ENCODE data around the gene CFAP90.
A peak's percentile ranks its signal among the peaks of the same experiment; 100 is the strongest.

Gene CFAP90

DNA sequence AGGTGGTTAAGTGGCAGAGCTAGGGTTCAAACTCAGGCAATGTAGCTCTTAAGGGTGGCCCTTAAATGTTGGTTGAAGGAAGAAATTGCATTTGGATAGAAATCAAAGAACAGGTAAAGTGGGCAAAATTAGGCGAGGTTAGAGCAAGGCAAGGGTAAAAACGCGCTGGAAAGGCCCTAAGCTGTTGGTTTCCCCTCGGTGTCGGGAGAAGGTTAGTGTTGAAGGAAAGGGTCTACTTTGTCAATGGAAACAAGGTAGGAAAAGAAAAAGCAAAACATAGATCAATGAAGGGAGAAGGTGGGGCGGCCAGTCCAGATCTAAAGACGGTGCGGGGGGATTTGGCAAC, 17.5 kb upstream of the CFAP90 start:
- DNase-seq (ENCODE audit: low spot score), result no peak

DNA sequence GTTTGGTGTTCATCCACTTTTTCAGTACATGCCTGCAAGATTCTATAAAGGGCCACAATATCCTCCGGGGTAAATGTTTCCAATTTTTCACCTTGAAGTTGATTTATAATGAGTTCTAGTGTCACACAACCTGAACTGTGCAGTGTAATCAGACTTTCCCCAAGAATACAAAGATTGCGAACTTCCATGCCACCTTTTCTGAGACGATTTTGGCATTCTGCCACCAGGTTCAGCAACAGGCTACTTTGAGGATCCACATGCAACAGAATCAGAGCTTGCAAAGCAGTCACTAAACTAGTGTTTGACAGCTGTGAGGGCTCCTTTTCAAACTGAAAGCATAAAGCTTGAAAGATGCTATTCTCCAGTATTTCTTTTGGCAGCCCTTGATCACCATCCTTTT, 16.3 kb upstream of the CFAP90 start:
- no peak for DNase-seq (ENCODE audit: low spot score)

DNA sequence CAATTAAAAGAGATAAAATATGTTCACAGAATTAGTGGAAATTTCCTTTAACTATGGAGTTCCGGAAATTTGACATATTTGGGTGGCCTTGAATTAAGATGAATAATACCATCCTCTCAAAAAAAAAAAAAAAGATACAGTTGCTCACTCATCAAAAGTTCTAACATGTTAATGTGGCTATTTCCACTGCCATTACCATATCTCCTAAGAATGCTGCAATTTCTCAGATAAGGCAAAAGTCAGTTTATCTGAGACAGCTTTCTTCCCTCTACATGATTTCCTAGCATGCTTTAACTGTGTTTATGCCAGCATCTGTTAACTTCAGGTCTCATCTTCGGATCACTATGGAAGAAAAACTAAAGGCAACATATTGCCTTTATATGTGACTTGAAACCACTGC, 15.3 kb upstream of the CFAP90 start:
- DNase-seq (ENCODE audit: low spot score), result no peak

DNA sequence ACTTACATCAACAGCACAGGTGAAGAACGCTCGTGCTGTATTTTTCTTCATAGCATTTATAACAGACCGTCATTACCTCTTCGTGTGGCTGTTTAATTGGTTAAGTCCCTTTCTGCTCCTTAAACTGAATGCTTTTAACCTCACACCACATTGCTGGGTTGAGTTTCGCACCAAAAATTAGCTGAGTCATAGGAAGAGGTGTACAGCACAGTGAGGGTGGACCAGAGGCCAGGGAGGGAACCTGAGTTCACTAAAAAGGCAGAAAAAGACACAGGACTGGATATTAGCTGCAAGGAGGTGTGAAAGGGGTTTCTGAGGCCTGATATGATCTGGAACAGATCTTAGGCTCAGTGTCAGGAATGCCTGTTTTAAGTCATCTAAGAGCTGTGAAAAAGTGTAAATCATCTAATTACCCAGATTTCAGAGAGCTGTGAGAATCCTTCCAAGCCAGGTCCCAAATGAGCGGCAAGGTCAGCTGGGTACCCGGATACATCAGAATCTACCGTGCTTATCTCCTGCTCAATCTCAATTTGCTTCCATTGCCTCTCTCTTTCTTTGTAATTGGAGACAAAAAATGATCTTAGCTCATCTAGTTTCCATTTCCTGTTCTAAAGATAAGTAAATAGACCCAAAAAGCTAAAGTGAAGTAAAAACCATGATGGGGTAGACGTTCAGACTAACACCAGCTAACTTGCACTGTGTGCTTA, 7.1 kb upstream of the CFAP90 start:
- no peak for DNase-seq (ENCODE audit: low spot score)

DNA sequence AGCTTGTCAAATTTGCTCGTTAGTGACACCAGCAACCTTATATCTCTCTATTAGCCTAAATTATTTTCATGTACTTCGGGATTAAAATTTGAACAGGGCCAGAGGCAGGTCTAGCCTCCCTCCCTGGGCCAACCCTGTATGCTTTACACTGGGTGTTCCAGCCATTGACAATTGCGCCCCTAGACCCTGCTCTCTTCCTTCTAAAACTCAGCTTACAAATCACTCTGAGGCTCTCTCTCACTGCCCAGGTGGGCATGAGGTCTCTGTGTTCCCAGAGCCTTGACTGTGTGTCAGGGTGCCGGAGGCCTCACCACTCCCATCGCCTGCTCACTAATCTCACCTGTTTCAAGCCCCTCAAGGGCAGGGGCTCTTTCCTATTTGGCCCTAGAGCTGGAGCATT, 6.4 kb upstream of the CFAP90 start:
- no peak for DNase-seq (ENCODE audit: low spot score)

DNA sequence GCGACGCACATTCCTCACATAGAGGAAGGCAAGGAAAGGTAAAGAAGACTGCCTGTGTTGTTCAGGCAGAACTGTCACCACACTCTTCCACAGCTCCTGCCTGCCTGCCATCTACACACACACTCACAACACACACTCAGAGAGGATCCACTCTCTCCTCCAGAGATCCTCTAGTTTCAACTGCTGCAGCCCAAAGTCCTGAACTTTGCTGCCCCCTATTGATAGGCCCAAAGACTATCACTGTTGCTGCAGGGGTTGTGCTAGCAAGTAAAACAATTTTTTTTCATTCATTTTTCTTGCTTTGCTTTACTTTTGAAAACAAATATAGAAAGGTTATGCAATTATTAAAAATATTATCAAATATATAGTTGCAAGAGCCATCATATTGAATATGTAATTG, 5.9 kb upstream of the CFAP90 start:
- DNase-seq (ENCODE audit: low spot score), result peak; percentile 64

DNA sequence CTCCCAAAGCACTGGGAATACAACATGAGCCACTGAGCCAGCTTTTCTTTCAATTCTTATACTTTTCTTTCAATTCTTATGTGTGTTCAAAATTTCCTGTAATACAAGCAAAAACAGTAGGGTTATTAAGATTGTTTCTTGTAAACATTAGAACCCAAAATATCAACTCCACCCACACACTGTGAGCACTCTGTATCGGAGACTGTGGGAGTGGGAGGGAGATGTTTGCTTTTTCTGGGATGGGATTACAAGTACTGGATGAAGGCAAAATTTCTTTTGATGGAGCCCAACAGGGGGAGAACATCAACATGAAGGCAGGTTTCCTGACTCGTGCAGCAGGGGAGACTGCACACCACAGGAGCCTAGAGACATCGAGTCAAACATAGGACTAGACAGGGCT, 4.7 kb upstream of the CFAP90 start:
- DNase-seq (ENCODE audit: low spot score), result no peak

DNA sequence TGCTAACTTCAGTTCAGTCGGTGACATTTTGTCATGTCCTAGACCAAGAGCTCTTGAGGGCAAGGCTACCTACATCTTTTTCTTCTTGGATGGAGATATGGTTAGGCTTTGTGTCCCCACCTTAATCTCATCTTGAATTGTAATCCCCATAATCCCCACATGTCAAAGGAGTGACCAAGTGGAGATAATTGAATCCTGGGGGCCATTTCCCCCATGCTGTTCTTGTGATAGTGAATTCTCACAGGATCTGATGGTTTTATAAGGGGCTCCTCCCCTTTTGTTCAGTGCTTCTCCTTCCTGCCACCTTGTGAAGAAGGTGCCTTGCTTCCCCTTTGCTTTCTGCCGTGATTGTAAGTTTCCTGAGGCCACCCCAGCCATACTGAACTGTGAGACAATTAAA, 2.1 kb upstream of the CFAP90 start:
- DNase-seq (ENCODE audit: low spot score), result no peak

DNA sequence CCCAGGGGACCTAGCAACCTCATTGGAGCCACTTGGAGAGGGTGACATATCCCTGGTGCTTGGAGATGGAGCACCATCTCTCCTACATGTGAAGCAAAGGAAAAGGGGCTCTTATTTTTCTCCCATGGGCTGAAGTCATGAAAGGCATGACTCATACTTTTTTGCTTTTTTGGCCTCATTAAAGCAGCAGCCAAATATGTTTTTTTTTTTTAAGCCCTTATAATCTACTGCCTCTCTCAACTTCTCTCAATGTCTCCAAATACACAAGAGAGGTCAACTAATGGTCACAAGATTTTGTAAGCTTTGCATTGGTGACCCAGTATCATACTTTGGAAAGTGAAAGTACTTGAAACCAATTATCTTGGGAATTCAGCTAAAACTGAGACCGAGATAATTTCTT, 1.6 kb upstream of the CFAP90 start:
- no peak for DNase-seq (ENCODE audit: low spot score)

DNA sequence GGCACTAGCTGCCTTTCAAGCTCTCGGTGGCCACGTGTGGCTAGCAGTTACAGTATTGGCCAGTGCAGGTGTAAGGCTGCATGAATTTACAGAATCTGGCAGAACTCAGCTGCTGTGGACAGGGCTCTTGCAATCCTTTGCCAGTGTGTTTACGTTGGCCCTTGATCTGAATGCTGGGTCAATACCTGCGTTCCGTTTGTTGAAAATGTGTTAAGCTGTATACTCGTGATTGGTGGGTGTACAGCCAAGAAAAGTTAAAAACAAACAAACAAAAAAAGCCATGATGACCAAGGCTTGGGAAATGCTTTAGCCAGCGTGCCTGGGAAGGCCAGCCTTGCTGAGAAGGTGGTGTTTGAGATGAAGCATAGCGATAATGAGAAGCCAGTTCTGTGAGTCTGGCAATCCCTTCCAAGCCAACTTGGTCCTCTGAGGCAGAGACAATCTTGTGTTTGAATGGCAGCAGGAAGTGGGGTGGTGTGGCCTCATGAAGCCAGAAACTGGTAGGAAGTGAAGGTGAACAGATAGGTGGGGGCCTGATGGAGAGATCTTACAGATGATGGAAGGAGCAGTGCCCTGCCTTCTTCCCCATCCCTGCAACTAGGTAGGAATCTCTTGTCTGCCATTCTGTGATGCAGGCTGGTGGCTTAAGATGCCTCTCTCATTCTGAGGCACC, 820 bp upstream of the CFAP90 start:
- DNase-seq (ENCODE audit: low spot score), result no peak

DNA sequence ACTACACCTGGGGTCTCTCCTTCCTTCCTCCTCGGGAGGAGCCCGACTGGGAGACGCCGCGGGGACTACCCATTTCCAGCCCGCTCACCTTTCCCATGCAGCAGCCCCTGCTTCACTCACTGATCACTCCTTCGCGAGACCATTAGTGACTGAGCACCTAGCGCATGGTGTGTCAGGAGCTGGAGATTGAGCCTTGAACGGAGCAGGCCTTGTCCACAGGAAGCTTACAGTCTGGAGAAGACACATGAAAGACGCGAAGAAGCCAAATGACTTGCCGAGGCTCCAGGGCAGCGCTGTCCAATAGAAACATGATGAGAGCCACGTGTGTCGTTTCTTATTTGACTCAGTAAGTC, 283 bp upstream of the CFAP90 start:
- DNase-seq (ENCODE audit: low spot score), result no peak

DNA sequence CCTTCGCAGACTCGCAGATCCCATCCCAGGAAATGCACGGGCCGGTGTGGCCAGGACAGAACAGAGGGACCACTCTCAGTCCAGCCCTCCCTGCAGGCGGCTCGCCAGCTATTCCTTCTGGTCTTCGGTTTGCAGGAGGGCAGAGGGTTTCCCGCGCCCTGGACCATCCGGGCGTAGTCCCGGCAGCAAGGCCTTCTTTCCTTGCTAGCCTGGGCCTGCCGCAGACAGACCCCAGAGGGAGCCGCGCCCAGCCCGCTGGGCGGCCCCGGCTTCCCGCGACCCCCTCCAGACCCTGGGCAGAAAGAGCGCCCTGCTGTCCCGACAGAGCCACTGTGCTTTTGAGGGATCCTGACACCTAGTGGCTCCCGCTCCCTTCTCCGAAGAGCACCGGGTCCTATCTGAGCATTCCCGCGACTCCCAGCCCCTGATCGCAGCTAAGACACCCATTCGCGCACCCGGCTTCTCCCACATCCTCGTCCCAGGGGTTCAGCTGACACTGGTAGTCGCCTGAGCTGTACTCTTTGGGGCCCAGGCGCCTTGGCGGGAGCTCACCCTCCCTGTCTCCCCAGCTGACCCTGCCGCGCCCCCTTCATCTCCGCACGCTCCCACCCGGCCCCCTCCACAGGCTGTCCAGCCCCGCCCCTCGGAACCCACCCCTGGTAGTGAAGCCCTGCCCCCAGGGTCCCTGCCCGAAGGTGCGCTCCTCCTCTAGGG, 1.1 kb downstream of the CFAP90 start:
- no peak for DNase-seq (ENCODE audit: low spot score)

DNA sequence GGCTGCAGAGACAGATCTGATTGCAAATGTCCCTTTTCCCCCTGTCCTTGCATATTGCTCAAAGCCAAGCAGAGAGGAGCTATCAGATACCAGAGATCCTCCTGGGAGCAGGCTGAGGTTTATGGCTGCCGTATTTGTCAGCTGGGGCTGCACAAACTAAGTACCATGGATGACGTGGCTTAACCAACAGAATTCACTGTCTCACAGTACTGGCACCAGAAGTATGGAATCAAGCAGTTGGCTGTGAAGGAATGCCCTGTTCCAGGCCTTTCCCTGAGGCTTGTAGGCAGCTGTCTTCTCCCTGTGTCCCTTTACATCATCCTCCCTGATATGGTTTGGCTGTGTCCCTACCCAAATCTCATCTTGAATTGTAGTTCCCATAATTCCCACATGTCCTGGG, 2.6 kb downstream of the CFAP90 start:
- no peak for DNase-seq (ENCODE audit: low spot score)

DNA sequence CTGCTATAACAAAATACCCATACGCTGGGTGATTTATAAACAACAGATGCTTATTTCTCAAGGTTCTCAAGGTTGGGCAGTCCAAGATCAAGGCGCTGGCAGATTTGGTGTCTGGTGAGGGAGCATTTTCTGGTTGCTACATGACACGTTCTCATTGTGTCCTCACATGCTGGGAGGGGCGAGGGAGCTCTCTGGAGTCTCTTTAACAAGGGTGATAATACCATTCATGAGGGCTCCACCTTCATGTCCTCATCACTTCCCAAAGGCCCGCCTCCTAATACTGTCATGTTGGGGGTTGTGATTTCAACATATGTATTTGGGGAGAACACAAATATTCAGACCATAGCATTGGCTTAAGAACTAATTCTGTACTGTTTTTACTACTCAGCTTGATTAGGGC, 4.6 kb downstream of the CFAP90 start:
- no peak for DNase-seq (ENCODE audit: low spot score)

DNA sequence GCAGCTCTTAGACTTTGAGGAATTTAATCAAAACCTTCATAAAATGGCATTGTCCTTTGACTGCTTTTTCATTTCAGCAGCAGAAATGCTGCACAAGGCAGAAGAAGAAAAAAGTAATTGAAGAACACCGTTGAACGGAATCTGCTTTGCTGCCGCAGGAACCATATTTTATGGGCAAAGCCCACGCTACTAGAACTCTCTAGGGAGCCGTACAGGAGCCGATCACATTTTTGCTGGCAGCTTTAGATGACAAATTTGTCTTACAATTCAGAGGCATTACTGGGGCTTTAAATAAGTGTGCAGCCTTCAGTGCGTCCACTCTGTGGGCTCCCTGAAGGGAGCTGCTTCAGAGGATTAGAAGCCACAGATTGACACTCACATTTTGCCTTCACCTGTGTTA, 5.4 kb downstream of the CFAP90 start:
- DNase-seq (ENCODE audit: low spot score), result no peak

DNA sequence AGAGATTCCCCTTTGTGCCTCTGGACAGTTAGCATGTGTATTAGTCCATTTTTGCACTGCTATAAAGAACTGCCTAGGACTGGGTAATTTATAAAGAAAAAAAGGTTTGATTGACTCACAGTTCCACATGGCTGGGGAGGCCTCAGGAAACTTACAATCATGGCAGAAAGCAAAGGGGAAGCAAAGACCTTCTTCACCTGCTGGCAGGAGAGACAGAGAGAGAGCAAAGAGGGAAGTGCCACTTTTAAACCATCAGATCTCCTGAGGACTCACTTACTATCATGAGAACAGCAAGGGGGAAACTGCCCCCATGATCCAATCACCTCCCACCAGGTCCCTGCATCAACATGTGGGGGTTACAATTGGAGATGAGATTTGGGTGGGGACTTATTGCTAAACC, 6.0 kb downstream of the CFAP90 start:
- DNase-seq (ENCODE audit: low spot score), result no peak

DNA sequence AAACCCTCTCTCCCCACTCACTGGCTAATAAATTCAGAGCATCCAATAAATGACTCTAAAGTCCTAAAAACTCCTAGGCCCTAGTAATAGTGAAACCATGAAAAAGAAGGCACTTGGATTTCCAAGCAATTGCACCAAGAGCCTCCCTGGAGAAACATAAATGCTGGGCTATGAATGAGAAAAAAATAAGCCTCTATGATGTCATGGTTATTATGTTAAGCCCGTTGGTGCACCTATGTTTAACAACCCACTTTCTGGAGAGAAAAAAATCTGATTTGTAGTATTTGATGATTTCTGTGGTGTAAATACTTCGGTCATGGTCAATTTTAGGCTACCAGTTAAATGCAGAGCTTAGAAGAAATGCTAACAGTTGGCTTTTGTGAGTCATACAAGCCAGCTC, 8.4 kb downstream of the CFAP90 start:
- no peak for DNase-seq (ENCODE audit: low spot score)

DNA sequence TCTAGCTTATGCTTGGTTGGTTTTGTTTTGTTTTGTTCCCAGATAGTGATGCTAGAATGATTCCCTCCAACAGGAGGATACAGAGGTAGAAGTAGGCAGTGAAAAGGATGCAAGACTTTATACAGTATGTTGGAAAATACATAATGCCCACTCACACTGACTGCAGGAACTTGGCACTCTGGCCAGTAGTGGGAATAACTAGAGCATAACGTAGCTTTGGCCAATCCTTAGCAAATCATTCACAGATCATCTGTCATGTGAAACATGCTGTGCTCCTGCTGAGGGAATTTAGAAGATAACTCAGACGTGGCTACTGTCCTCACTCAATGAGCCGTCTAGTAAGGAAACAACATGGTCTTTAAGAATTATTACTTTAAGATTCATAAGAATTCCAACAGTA, 13.5 kb downstream of the CFAP90 start:
- no peak for DNase-seq (ENCODE audit: low spot score)

DNA sequence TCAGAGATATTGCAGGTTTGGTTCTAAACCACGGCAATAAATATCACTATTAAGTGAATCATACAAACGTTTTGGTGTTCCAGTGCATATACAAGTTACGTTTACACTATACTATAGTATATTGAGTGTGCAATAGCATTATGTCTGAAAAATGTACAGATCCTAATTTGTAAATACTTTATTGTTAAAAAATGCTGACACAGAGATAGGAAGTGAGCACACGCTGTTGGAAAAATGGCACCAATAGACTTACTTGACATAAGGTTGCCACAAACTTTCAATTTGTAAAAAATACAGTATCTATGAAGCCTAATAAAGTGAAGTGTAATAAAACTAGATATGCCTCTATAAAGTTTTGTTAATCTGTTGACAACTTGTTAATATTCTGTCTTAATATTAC, 16.0 kb downstream of the CFAP90 start:
- DNase-seq (ENCODE audit: low spot score), result no peak

DNA sequence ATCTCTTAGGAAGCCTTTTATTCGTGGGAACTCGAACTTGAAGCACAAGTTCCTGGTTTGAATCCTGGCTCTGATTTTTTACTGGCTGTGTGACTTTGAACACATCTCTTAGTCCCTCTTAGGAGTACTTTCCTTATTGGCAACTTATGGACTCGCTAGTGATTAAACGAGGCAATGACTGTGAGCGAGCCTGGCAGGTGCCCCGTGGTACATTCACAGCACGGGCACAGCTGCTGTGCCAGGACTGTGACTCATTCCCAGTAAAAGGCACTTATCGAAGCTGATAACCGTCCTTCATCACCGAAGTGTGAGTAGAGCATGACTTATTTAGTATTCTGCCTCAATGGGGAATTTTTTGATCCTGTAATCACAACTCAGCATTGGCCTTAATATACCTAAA, 22.7 kb downstream of the CFAP90 start:
- no peak for DNase-seq (ENCODE audit: low spot score)

DNA sequence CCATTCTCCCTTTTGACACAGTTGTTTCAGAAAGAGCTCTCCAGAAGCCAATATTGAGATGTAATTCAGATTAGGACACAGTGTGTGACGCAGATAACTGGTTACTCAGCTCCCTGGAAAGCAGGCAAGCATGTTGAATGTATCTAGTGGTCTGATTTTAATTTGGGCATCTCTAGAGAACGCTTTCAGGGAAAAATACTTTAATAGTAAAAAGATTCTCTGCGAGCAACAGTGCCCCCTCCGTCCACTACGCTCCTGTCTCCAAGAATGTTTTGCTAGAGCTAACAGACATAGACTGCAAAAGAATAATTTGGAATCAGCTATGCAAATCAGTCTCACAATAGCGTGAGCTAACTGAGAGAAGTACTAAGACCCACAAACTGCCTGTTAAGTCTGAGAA, 23.3 kb downstream of the CFAP90 start:
- DNase-seq (ENCODE audit: low spot score), result no peak

DNA sequence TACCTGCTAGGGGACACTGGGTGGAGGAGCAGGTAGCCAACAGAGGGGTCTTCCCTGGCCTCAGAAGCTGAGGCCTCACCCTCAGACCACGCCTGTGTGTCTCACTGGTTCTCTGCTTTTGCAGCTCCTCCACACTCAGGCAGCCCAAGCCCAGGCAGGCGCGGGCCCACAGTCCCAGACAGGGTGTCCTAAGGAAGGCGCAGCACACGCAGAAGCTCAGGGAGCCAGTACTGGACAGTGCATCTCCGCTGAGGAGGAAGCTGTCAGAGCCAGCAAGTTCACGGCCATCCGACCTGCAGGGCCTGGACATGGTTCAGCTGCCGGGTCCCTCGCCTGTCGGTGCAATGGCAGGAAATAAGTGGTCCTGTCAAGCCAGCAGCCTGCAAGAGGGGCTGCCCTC, 25.3 kb downstream of the CFAP90 start:
- no peak for DNase-seq (ENCODE audit: low spot score)

DNA sequence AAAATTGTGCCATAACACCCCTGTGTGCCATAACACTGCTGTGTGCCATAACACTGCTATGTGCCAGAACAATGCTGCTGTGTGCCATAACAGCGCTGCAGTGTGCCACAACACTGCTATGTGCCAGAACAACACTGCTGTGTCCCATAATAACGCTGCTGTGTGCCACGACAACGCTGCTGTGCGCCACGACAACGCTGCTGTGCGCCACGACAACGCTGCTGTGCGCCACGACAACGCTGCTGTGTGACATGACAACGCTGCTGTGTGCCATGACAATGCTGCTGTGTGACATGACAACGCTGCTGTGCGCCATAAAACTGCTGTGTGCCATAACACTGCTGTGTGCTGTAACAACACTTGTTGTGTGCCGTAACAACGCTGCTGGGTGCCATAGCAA, 25.9 kb downstream of the CFAP90 start:
- no peak for DNase-seq (ENCODE audit: low spot score)

DNA sequence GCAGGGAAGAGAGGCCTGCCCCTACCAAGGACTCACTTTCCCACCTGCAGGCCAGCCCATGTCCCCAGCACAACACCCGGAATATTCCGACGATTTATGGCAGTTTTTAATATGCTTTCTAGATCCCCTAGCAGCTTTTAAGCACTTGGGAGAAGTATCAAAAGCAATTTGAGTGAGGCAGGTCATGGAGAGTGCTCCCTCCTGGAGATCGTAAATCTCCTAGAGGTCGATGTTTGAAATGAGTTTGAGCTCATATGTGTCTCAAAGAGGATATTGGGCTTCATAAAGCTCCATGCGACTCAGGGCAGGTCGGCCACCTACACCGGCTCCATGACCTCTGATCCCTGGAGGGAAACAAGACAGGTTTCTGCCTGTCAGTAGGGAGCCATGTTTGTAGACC, 27.3 kb downstream of the CFAP90 start:
- DNase-seq (ENCODE audit: low spot score), result no peak
